GM21786 (cell line): ENCODE results near the gene ANKS3.
A peak's percentile ranks its signal among the peaks of the same experiment; 100 is the strongest.
"Not testable (repeated sequence)": the region's sequence is repeated elsewhere in the genome, so short reads cannot be mapped to it uniquely, and the experiment has no call there.

ENCODE experiments used
- ATAC-seq: cut with Tn5 transposase; IDR thresholded peaks from one replicate; pipeline ENCODE4 v1.9.1; 2021; ENCODE audit not compliant: unreplicated experiment

The ANKS3 gene

DNA sequence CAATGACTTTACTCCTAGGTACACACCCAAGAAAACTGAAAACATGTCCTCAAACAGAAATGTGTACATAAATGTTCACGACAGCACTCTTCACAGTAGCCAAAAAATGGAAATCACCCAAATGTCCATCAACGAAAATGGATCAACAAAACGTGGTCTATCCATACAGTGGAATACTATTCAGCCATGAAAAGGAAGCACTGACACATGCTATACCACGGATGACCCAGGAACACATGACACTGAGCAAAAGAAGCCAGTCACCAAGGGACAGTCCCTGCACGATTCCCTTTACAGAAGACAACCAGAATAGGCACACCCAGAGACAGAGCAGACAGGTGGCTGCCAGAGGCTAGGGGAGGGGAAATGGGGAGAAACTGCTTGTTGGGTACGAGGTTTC lies 21.6 kb upstream of the ANKS3 start:
- no peak for ATAC-seq

DNA sequence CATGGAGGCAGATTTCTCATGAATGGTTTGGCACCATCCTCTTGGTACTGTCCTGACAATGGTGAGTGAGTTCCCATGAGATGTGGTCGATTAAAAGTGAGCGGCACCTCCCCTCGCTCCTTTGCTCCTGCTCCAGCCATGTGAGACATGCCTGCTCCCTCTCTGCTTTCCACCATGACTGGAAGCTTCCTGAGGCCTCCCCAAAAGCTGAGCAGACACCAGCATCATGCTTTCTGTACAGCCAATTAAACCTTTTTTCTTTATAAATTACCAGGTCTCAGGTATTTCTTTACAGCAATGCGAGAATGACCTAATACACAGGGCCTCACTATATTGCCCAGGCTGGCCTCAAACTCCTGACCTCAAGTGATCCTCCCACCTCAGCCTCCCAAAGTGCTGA lies 20.8 kb upstream of the ANKS3 start:
- no peak for ATAC-seq

DNA sequence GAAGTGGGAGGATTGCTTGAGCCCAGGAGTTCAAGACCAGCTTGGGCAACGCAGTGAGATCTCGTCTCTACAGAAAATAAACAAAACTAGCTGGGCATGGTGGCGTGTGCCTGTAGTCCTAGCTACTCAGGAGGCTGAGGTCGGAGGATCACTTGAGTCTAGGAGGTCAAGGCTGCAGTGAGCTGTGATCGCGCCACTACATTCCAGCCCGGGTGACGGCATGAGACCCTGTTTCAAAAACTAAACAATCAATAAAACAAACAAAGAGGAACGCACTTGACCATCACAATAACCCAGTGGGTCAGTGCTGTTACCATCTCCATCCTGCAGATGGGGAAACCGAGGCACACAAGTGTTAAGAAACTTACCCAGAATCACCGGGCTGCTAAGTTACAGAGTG lies 19.2 kb upstream of the ANKS3 start:
- no peak for ATAC-seq

DNA sequence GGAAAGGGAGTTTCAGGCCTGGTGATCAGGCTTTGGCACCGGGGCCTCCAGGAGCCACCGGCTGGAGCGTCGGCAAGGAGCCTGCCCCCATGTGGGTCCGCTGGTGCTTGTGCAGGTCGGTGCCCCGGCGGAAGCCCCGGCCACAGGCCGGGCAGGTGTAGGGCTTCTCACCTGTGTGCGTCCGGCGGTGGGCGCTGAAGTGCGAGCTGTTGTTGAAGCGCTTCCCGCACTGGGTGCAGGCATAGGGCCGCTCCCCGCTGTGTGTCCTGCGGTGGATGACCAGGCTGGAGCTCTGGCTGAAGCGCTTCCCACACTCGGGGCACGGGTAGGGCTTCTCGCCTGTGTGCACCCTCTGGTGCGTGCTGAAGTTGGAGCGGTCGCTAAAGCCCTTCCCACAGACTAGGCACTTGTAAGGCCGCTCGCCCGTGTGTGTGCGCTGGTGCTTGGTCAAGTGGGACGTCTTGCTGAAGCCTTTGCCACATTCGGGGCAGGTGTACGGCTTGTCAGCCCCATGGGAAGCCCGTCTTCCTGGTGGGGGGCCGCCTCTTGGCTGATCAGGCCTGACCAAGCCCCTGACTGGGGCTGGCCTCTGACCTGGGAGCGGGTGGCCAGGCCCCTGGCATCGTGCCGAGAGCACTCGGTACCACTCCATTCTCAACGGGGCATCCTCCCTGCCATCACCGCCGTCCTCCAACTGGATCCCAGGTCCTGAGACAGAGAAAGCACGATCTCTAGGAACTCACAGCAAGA lies 18.5 kb upstream of the ANKS3 start:
- no peak for ATAC-seq

DNA sequence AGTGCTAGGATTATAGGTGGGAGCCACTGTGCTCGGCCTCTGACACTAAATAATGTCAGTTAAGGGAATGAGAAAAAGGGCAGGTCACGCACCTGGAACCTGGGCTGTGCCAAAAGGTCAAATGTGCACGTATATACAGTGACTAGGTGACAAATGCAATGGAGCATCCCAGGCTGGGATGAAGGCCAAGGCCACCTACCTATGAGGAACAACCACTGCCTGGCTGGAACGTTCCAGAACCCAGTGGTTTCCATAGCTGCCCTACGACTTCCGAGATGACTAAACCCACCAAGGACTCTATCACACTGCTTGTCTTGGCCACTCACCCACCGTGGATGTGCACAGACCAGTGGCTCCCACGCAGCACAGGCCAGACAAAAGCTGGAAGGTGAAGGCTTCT lies 16.8 kb upstream of the ANKS3 start:
- no peak for ATAC-seq

DNA sequence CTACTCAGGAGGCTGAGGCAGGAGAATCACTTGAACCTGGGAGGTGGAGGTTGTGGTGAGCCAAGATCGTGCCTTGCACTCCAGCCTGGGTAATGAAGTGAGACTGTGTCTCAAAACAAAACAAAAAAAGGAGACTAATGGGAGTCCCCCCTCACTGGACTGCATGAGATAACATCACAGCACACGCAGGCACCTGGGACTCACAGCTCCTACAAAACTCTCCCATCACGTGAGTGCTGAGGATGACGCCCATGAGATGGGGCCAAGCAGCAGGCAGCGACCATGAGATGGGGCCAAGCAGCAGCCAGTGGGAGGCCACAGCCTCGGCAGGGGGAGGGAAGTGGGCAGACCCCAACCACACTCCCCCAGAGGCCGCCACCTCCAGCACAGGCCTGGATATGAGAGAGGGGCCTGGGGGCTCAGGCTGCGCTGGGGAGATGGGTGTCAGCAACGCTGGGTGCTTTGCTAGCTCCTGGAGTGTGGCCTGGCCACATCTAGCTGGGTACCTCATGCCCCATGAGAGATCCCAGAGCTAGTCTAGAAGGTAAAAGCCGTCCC lies 15.7 kb upstream of the ANKS3 start:
- no peak for ATAC-seq

DNA sequence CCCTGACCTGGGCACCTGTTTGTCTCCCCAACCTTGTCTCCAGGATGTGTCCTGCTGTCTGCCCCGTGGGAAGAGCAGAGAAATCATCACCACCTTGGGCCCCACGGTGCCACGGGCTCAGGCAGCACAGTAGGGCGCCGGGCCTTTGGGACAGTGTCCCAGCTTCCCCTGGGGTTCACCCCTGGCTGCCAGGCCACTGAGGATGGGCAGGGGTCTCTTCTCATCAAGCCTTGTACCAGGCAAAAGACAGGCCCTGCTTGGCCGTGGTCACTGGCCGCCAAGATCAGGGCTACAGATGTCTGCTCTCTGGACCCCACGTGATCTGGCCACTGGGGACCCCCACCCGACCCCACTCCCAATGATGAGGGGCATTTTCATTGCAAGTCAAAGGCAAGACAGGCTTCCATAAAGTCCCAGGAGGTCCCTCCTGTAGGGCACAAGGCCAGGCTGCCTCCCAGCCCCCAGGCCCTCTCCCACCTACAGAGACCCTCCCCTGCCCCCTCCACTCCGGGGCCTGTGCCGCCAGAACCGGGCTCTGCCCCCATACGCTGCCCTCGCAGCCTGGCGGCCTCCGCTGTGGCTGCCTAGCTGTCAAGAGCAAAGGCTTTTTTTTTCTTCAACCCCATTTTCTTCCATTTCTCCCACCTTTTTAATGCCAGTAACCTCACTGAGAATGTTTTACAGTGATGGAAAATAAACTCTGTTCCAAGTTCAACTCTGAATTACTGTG lies 14.8 kb upstream of the ANKS3 start:
- no peak for ATAC-seq

DNA sequence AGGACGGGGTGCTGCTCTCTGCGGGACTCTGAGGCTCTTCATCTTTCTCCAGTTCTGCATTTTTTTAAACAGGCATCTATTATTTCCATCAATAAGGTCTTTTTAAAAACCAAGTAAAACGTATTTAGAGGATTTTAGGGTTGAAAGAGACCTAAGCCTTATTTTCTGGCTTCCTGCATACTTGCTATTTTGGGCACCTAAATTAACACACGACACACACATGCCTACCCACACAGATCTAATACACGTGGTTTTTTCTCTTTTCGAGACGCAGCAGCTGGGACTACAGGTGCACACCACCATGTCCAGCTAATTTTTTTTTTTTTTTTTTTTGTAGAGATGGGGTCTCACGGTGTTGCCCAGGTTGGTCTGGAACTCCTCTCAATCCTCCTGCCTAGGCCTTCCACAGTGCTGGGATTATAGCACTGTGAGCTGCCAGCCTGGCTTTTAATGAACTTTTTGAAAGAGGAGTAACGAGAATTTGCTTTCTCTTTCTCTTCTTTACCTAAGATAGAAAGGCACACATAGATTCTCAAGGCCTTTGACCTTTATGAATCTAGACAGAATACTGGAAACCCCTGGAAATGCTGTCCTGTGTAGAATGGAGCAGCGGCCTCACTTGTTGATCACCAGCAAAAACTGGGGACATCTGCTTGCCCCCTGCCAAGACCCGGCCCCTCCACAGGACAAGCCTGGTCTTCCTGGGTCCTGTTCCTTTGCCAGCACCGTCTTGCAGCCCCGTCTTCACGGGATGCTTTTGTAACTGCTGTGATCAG lies 14.0 kb upstream of the ANKS3 start:
- no peak for ATAC-seq

DNA sequence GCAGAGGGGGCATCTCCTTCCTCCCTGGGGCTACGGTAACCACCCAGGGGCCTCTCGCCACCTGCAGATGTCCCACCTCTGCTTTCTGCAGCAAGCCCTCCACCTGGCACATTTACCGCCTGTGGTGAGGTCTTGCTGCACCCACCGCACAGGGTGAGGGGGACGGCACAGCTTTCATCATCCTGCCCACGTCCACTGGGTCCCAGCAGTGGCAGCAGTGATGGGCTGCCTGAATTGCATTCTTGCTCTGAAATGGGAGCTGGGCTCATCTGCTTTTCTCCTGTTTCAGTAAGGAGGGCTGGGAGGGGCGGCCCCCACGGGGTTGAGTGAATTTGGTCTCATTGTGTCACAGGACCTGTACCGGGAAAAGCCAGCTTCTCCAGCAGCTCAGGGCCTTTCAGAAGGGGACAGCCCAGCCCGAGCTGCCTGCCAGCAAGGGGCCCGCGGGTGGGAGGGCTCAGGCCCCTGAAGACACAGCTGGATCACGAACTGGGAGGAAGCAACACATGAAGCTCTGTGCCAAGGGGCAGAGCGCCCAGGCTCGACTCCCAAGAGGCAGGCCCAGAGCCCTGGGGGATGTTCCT lies 13.0 kb upstream of the ANKS3 start:
- ATAC-seq, result no peak

DNA sequence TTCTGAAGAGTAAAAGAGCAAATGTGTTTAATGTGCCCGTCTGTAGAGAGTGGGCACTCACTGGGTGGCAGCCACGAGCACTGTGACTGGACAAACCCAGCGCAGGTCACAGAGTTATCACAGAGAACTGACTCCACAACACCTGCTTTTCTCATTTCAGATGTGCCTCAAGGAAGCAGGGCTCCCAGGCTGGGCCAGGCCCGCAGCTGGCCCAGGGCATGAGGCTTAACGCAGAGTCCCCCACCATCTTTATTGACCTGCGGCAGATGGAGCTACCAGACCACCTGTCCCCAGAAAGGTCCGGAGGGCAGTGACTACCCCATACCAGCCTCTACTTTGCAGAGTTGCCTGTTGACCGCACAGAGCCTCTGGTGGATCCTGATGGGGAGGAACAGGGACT lies 12.1 kb upstream of the ANKS3 start:
- ATAC-seq, result no peak

DNA sequence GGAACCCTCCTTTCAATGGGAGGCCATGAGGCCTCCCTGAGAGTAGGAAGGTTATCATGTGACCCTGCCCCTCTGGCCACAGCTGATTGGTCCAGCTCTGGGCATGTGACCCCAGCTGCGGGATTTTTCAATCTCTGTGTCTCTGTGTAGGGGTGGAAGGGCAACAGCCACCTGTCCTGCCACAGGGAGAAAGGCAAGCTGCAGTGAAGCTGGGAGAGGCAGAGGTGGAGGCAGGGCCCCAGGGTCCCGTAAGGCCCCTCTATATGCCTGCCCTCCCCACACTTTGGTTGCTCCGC lies 11.2 kb upstream of the ANKS3 start:
- no peak for ATAC-seq

DNA sequence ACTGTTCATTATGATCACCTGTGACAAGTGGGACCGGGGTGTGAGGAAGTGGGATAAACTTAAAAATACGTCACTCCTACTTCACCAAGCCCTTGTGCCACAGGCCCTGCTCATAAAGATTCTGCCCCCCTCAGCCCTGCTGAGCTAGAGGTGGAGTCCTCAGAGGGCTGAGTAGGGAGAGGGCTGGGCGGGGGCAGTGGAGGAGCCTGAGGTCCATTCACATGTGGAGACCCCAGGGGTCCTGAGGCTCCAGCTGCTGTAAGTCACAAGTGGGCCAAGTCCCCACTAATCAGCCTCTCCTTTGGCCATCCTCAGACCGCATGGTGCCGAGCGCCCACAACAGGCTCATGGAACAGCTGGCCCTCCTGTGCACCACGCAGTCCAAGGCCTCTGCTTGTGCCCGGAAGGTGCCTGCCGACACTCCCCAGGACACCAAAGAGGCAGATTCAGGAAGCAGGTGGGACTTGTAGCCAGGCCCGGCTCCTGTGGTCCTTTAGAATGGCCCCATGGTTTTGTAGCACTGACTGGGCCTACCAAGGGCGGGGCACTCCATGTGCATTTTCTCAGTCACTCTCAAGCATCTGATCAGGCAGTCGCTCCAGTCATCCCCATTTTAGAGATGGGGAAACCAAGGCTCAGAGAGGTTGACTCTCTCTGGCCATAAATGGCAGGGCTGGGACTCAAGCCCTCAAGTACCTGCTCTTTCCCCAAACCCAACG lies 10.6 kb upstream of the ANKS3 start:
- no peak for ATAC-seq

DNA sequence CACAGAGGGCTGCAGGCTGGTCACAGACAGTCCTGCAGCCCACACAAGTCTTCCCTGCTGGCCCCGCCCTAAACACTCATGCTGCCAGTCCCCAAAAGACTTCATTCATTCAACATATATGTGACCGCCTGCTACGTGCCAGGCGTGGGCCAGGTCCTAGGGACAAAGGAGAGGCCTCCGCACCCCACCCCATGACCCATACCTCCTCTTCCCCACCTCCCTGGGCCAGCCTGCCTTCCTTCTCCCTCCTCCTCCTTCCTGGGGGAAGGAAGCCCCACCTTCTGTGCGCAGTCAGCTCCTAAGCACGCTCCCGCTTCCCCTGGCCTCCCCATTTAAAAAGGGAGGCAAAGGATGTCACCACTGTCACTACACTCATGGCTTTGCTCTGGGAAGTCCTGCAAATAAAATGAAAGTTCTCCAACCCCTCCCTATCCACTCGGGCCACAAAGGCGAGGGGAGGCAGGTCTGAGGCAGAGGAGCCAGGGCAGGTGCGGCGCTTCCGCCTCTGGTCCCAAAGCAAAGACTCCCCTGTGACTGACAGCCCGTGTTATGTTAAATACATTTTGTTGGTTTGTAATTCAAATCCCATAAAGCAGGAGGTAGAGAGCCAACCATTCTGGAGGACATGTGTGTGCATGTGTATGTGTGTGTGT lies 9.3 kb upstream of the ANKS3 start:
- no peak for ATAC-seq

DNA sequence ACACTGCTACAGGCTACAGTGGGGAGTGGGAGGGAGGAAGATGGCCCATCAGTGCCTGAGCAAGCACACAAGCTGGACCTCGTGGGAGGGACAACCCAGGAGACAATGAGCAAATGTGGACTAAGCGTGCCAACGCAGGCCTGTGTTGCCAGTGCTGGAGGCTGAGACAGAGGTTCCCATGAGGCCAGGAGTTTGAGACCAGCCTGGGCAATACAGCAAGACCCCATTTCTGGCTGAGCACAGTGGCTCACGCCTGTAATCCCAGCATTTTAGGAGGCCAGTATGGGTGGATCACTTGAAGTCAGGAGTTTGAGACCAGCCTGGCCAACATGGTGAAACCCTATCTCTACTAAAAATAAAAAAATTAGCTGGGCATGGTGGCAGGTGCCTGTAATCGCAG lies 4.3 kb upstream of the ANKS3 start:
- not testable (repeated sequence) for ATAC-seq

DNA sequence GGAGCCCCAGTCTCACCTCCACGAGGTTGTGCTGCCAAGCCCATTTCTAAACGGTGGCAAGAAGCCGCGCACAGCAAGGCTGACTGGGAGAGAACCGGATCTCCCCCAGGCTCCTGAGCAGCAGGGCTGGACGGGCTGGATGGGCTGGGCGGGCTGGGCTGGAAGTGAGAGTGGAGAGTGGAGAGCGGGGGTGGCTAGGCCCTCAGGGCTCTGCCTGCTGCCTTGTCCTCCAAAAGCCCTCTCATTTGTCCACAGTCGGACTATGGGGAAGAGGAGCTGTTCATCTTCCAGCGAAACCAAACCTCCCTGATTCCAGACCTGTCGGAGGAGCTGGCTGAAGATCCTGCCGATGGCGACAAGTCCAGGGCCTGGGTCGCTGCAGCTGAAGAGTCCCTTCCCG lies 3.5 kb upstream of the ANKS3 start:
- ATAC-seq, result no peak

DNA sequence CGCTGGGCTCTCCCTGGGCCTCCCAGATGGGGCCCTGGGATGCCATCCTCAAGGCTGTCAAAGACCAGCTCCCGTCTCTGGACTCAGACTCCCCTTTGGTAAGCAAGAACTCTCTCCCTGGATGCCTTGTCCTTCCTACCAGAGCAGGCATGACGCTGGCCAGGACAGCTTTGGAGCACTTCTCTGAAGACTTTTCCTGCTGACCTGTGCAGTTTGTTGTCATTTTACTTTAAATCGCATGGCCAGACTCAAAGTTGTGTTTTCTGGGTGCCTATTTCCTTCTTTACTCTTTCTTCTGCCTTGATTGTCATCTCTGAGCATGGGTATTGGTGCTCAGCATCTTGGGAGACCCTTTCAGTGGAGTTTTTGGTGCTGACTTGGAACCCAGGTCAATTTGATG lies 2.5 kb upstream of the ANKS3 start:
- ATAC-seq, result no peak

DNA sequence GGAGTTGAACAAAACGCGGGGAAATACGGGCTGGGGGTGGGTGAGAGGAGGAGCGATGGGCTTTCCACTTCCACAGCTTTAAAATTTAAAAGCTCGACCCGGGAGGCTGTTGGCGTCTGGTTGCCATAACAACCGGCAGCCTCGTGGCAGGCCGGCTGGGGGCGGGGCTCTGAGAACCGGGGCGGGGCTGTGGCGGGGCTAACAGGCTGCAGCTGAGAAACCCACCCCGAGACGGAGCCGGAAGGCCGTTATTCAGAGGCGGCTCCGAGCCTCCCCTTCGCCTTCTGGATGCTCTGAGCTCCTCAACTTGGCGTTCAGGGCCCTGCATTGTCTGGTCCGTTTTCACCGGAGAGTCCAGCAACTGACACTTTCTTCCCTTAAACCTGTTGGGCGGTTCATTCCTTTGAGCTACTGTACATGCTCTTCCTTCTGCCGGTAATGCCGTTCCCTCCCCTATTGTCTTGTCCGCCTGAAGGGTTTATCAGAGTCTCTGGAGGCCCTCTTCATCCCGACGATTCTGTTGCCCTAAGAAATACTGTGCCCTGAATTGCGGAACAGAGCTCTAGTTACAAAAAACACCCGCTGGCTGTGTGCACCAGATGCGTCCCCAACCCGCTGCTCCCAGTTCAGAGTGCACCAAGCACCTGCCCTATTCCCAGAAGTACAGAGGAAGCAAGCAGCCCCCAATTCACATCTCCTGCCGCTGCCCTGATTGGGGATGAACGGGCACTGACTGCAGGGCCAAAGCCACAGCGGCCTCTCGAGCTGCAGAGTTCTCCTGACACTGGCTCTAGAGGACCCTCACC lies 862 bp upstream of the ANKS3 start:
- ATAC-seq, result peak; percentile 59

DNA sequence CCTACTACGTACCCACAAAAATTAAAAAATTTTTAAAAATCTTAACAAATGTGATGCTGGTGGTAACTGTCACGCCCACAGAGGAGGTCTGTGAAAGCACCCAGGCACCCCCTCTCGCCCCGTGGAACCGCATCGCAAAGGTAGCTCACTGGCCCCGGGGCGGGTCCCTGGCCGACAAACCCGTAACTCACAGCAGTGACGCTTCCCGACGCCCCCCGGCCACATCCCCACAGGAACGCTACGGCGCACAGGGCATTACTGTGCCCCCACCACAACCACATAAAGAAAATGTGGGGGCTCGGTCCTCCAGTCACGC lies 366 bp downstream of the ANKS3 start:
- no peak for ATAC-seq

DNA sequence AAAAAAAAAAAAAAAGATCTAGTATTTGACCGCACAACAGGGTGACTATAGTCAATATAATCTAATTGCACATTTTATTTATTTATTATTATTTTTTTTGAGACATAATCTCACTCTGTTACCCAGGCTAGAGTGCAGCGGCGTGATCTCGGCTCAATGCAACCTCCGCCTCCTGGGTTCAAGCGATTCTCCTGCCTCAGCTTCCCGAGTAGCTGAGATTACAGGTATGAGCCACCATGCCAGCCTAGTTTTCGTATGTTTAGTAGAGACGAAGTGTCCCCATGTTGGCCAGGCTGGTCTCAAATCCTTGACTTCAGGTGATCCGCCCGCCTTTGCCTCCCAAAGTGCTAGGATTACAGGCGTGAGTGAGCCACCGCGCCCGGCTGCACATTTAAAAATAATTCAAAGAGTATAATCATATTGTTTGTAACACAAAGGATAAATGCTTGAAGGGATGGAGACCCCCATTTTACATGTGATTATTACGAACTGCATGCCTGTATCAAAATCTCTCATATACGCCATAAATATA lies 794 bp downstream of the ANKS3 start:
- no peak for ATAC-seq
